Progenitor cell of endocrine pancreas (in vitro differentiated cells): ENCODE results near the gene RASL10A. TPM values are rescaled to one million over a fixed set of nuclear protein-coding genes. Genes with fewer than 3 reads are reported as not detected.

Source experiments
- DNase-seq: peaks from one replicate; pipeline ENCODE4 v3.0.0; 2021; ENCODE audit warnings: low spot score; ENCODE audit not compliant: unreplicated experiment
- H3K27ac Mint-ChIP-seq: 2 replicates; pipeline ENCODE4 v1.8.0; 2021; ENCODE audit warnings: mild to moderate bottlenecking, moderate library complexity, mixed read lengths
- H3K27me3 Mint-ChIP-seq: 2 replicates; pipeline ENCODE4 v1.8.0; 2021; ENCODE audit warnings: mixed read lengths
- H3K36me3 Mint-ChIP-seq: 2 replicates; pipeline ENCODE4 v1.8.0; 2022; ENCODE audit warnings: mixed read lengths; ENCODE audit not compliant: insufficient read depth
- H3K4me1 Mint-ChIP-seq: 2 replicates; pipeline ENCODE4 v1.8.0; 2021; ENCODE audit warnings: low read depth, mixed read lengths
- H3K4me3 Mint-ChIP-seq: 2 replicates; pipeline ENCODE4 v1.8.0; 2021; ENCODE audit warnings: low read depth, mild to moderate bottlenecking, moderate library complexity, mixed read lengths
- H3K9me3 Mint-ChIP-seq: 2 replicates; pipeline ENCODE4 v1.8.0; 2021; ENCODE audit warnings: low read depth, mixed read lengths
- total RNA-seq: library from RNA; stranded (reverse); gene quantifications from 2 replicates; pipeline ENCODE4 v1.2.1, GENCODE V29; 2021
- TF ChIP-seq, protein P1 (sequence below): fragments of 200-600 bp; sonication (generic); IDR thresholded peaks from one replicate; pipeline ENCODE4 v1.5.0; 2021; ENCODE audit warnings: antibody characterized with exemption, mild to moderate bottlenecking; ENCODE audit not compliant: unreplicated experiment

Gene RASL10A
- total RNA-seq, 1 donor from 2014 or later, result 0.31 TPM

DNA sequence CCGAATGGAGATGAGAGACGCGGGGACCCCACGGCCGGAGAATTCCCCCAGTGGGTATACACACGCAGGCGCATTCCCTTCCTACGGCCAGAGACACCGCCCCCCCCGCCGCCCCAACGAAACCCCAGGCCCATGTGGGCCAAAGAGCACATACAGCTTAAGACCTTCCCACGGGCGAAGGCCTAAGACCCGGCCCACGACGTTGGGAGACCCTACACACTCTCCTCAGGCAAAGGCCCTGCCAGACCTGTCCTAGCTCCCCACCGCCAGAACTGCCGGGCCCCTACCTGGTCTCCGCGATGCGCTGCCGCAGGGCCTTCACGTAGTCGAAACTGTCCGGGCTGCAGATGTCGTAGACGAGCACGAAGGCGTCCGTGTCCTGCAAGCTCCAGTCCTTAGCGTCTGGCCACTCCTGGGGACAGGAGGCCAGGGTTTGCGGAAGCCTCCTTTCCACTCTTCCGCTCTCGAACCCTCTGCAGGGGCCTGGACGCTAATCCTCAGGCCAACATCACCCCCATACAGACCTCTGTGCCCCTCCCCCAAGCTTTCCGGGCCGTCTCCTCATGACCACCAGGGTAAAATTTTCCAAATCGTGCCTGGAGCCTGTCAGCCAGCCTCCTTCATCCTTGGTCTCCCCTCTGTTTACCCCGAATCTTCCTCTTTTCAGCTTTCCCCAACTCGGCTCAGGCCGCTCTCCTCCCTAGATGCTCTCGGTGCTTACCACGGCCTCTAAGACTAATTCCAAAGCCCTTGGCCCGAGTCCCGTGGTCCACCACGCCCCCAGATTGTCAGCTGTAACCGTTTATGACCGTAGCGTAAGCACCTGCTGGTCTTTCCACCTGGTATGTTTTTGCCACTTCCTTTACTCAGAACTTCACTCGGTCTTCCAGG, 1.7 kb downstream of the RASL10A start:
- Mint-ChIP-seq H3K4me1 (peaks cover 2% of the 10 kb centered on the region), H3K27me3 (peaks cover 45% of the 10 kb centered on the region), H3K9me3 (no peaks in the 10 kb centered on the region), H3K27ac (no peak overlapping the region), H3K4me3 (peak overlapping the region; percentile 44), H3K36me3 (no peaks in the 10 kb centered on the region)
- TF ChIP-seq, protein P1, sequence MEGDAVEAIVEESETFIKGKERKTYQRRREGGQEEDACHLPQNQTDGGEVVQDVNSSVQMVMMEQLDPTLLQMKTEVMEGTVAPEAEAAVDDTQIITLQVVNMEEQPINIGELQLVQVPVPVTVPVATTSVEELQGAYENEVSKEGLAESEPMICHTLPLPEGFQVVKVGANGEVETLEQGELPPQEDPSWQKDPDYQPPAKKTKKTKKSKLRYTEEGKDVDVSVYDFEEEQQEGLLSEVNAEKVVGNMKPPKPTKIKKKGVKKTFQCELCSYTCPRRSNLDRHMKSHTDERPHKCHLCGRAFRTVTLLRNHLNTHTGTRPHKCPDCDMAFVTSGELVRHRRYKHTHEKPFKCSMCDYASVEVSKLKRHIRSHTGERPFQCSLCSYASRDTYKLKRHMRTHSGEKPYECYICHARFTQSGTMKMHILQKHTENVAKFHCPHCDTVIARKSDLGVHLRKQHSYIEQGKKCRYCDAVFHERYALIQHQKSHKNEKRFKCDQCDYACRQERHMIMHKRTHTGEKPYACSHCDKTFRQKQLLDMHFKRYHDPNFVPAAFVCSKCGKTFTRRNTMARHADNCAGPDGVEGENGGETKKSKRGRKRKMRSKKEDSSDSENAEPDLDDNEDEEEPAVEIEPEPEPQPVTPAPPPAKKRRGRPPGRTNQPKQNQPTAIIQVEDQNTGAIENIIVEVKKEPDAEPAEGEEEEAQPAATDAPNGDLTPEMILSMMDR, result no peak
- DNase-seq, result no peak

DNA sequence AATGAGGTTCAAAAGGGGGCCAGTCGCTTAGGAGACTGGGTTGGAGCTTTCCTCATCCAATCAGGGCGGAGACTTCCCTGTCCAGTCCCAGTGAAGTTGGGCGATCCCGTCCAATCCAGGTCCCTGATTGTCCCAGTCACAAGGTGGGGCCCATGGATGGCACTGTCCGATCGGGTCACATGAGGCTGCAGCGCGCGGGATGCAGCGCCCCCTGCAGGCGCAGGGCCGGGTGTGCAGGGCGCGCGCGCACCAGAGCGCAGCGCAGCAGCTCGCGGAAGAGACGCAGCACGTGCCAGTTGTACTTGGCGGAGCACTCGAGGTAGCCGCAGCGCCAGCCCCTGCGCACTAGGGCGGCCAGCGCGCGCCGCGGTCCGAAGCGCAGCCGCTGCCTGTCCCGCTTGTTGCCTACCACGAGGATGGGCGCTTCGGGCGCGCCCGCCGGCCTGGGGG, 2.3 kb downstream of the RASL10A start:
- Mint-ChIP-seq H3K4me3 (no peak overlapping the region), H3K4me1 (peaks cover 2% of the 10 kb centered on the region), H3K36me3 (no peaks in the 10 kb centered on the region), H3K27ac (no peak overlapping the region), H3K9me3 (no peaks in the 10 kb centered on the region), H3K27me3 (peaks cover 45% of the 10 kb centered on the region)
- DNase-seq, result no peak
- TF ChIP-seq, protein P1, result peak; percentile 56

DNA sequence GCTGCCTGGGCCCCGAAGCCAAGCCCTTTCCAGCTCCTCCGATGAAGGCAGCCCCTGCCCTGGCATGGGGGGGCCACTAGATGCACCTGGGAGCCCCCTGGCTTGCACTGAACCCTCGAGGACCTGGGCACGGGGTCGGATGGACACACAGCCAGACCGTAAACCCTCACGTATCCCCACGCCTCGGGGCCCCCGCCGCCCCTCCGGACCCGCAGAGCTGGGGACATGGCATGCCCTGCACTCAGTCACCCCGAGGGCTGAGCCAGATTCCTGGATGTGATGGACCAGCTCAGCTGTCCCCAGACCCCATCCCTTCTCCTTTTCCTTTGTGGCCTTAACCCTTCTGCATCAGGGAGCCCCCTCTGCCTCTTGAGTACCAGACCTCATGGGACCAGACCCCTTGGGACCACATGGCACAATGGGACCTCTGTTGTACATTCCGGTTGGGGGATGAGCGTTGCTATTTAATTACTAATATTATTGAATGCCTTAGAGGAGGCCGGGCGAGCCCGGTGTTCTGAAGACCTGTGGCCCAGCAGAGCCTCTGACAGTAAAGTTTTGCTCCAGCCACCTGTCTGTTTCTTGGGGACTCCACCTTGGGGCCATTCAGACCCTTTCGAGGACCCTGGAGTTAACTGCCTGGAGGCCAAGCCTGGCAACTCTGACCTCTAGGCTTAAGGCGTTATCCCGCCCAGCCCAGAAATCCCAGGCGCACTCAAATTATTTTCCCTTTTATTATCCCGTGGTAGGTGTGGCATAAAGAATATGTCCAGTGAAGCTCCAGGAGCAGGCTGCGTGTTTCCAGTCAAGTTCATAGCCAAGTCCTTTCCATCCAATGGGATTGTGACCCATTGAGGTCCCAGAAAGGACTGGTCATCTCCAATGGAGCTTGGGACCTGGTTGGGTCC, 3.0 kb downstream of the RASL10A start:
- Mint-ChIP-seq H3K4me1 (peaks cover 2% of the 10 kb centered on the region), H3K4me3 (no peak overlapping the region), H3K27me3 (peaks cover 42% of the 10 kb centered on the region), H3K36me3 (no peaks in the 10 kb centered on the region), H3K27ac (peak overlapping the region; percentile 37), H3K9me3 (no peaks in the 10 kb centered on the region)
- DNase-seq, result no peak
- TF ChIP-seq, protein P1, result no peak

DNA sequence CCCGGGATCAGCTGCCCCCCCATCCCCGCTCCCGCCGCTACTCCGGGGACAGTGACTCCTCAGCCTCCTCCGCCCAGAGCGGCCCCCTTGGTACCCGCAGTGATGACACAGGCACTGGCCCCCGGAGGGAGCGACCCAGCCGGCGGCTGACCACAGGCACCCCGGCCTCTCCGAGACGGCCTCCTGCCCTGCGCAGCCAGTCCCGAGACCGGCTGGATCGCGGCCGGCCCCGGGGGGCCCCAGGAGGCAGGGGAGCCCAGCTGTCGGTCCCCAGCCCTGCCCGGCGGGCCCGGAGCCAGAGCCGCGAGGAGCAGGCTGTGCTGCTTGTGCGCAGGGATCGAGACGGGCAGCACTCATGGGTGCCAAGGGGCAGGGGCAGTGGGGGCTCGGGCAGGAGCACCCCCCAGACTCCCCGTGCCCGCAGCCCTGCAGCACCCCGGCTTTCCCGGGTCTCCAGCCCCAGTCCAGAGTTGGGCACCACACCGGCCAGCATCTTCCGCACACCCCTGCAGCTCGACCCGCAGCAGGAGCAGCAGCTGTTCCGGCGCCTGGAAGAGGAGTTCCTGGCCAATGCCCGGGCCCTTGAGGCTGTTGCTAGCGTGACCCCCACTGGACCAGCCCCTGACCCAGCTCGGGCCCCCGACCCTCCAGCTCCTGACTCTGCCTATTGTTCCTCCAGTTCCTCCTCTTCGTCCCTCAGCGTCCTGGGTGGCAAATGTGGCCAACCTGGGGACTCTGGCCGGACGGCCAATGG, 3.9 kb downstream of the RASL10A start:
- H3K9me3 Mint-ChIP-seq, result no peaks in the 10 kb centered on the region
- H3K27ac Mint-ChIP-seq, result no peak overlapping the region
- DNase-seq, result no peak

More for the DNA sequence above, 3.9 kb downstream of the RASL10A start:
- Mint-ChIP-seq H3K4me3 (no peak overlapping the region), H3K4me1 (peaks cover 2% of the 10 kb centered on the region), H3K27me3 (peaks cover 34% of the 10 kb centered on the region), H3K36me3 (no peaks in the 10 kb centered on the region)
- TF ChIP-seq, protein P1, result no peak
